Stomach smooth muscle (tissue), 2 donors: ENCODE data around the gene SOX10.
"Not testable (repeated sequence)": the region's sequence is repeated elsewhere in the genome, so short reads cannot be mapped to it uniquely, and the experiment has no call there.

Experiments used
- H3K27ac ChIP-seq: one replicate; pipeline ENCODE4 v1.7.0; 2013; ENCODE audit warnings: mild to moderate bottlenecking, low read length, inconsistent platforms
- H3K27me3 ChIP-seq, 2 donors: one replicate each; pipeline ENCODE4 v1.7.0; 2013; ENCODE audit warnings: low read length in 2 of 2; ENCODE audit not compliant: insufficient read depth in 2 of 2, control insufficient read depth in 1 of 2
- H3K36me3 ChIP-seq, 2 donors: one replicate each; pipeline ENCODE4 v1.7.0; 2013; ENCODE audit warnings: low read length in 2 of 2; ENCODE audit not compliant: control insufficient read depth in 2 of 2, insufficient read depth in 2 of 2
- H3K4me1 ChIP-seq: one replicate; pipeline ENCODE4 v1.7.0; 2013; ENCODE audit warnings: low read length; ENCODE audit not compliant: control insufficient read depth, insufficient read depth
- H3K4me3 ChIP-seq, 2 donors: one replicate each; pipeline ENCODE4 v1.7.0; 2013; ENCODE audit warnings: low read length in 2 of 2
- H3K9ac ChIP-seq, 2 donors: one replicate each; pipeline ENCODE4 v1.7.0; 2013; ENCODE audit warnings: low read length in 2 of 2, mild to moderate bottlenecking in 1 of 2
- H3K9me3 ChIP-seq, 2 donors: one replicate each; pipeline ENCODE4 v1.7.0; 2013; ENCODE audit warnings: low read length in 2 of 2; ENCODE audit not compliant: control insufficient read depth in 2 of 2
- donor health status: healthy.
- donor health status: Pancreatic carcinoma.

The SOX10 gene

DNA sequence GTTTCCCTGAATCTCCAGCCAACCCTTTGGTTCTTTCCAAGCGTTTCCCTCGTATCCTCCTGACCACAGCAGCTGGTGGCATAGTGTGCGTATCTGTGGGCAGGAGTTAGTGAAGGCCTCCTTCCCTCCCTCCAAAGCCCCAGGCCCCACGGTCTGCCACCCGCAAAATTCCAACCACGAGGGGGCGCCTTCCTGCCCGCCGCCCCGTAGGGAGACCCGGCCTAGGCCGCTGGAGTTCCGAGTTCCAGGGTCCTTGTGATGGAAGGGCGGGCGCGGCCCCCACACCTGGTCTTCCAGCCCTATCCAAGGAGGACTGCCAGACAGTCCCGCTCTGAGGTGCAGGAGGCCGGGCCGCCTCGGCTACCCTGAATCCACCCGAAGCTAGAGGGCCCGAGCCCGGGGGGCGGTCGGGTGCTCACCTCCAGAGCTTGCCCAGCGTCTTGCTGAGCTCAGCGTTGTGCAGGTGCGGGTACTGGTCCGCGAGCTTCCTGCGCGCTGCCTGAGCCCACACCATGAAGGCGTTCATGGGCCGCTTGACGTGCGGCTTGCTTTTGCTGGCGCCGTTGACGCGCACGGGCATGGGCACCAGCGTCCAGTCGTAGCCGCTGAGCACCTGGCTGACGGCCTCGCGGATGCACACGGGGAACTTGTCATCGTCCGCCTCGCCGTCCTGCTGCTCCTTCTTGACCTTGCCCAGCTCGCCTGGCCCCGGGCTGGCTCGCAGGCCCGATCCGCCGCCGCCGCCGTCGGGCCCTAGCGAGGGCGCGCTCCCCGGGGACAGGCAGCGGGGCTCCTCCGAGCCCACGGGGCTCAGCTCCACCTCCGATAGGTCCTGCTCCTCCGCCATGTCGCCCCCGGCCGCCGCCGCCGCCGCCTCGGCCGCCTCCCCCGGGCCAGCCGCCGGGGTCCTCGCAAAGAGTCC is 1.2 kb downstream of the SOX10 start:
- Histone ChIP-seq H3K4me3 (peak overlapping the region in 1 of 2 donors; percentile 40), H3K27ac (no peak overlapping the region)

DNA sequence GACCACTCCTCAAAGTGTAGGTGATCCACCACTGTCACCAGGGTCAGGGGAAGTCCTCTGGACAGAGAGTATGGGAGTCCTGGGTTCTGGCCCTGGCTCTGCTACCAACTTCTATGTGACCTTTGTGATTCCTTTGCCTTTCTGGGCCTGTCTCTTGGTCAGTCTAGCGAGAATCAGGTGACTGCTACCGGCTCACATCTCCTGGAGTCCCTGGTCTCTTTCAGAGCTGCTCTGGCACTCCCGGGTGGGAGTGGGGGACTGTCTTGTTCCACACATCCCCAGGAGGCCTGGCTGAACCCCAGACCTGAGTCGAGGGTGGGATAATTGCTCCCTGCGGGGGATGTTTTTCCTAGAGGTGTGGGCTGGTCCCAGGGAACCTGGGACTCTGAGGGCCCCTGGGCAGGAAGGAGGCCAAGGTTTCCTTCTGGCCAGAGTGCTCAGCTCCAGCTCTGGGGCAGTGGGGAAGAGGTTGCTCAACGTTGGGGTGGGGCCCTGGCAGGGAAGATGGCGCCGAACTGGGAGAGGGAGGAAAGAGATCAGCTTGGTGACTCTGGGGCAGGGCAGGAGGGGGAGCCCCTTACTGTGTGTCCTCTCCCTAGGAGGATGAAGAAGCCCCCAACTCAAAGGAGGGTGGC is 2.1 kb downstream of the SOX10 start:
- no peak overlapping the region for H3K27ac ChIP-seq

More for the DNA sequence above, 1.2 kb downstream of the SOX10 start:
- Histone ChIP-seq H3K9me3 (no peaks in the 10 kb centered on the region), H3K27me3 (no peaks in the 10 kb centered on the region), H3K36me3 (no peaks in the 10 kb centered on the region), H3K4me1 (no peaks in the 10 kb centered on the region), H3K9ac (no peak overlapping the region)

DNA sequence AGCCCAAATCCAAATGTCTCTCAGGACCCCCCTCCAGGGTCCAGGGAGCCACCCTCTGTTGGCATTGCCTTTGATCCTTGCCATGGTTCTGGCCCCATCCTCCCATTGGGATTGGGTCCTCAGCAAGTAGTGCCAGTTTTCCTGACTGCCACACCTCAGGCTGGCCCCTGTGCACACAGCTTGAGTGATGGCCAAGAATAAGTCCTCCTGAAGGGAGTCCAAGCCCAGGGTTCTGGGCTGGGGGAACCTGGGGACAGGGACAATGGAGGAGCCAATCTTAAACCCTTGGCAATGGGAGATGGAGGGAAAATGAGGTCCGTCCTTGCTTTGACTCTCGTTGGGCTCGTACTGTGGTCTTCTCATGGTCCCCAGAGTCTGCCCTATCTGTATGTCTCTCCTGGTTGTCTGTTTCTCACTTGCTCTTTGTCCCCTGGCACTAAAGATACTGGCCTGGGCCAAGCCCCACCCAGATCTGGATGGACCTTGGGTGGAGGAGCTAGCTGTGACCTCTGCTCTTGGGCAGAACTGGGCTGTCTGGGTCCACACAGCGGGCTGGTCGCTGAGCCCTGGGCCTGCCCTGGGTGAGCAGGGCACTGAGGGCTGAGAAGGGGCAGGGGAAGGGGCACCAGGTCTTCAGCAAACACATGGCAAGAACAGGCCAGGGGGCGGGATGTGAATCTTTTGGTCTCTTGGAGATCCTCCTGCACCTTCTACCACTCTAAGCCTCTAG is 2.9 kb downstream of the SOX10 start:
- H3K4me3 ChIP-seq: peak overlapping the region in 1 of 2 donors; percentile 35
- no peaks in the 10 kb centered on the region for H3K9me3 ChIP-seq
- no peak overlapping the region for H3K27ac ChIP-seq
- no peaks in the 10 kb centered on the region for H3K36me3 ChIP-seq
- no peaks in the 10 kb centered on the region for H3K27me3 ChIP-seq
- no peaks in the 10 kb centered on the region for H3K4me1 ChIP-seq
- H3K9ac ChIP-seq: no peak overlapping the region

More for the DNA sequence above, 2.1 kb downstream of the SOX10 start:
- Histone ChIP-seq H3K4me3 (peak overlapping the region; percentile 35 to 42), H3K36me3 (no peaks in the 10 kb centered on the region), H3K27me3 (no peaks in the 10 kb centered on the region), H3K9me3 (no peaks in the 10 kb centered on the region), H3K9ac (no peak overlapping the region), H3K4me1 (no peaks in the 10 kb centered on the region)

DNA sequence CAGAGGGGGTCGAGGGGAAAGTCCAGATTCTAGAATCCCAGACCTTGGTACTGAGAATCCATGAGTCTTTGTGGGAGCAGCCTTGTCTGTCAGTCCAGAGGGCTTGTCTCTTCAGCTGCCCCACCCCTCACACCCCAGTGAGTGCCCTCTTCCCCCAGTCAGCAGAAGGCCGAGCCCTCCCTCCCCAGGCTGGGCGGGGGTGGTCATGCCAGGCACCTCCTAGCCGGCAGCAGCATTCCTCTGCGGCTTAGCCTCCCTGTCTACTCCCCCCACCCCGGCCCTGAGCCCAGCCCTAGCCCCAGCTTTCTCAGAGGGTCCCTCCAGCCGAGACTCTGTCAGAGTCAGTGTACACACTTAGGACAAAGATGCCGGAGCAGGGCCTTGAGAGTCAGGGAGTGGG is 4.6 kb downstream of the SOX10 start:
- Histone ChIP-seq H3K36me3 (peaks cover 0 to 8% of the 10 kb centered on the region in 2 donors), H3K9me3 (no peaks in the 10 kb centered on the region), H3K4me1 (peaks cover 2% of the 10 kb centered on the region), H3K27ac (no peak overlapping the region), H3K4me3 (no peak overlapping the region), H3K9ac (no peak overlapping the region), H3K27me3 (no peaks in the 10 kb centered on the region)

DNA sequence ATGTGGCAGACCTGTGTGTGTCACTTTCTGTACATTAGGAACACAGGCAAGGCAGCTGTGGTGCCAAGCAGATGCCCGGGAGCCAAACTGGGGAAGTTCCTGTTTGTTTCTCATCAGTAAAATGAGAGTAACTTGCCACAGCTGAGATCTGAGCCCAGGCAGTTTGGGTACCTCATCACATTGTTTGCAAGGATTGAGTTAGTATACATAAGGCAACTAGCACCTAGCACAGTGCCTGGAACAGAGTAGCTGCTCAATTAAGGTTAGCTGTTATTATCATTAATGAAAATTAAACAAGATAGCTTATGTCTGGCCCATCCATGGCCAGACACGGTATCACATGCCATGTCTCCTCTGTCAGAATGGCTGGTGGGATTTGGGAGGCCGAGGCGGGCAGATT is 7.8 kb downstream of the SOX10 start:
- H3K4me1 ChIP-seq: peaks cover 2% of the 10 kb centered on the region
- H3K36me3 ChIP-seq: peaks cover 0 to 8% of the 10 kb centered on the region in 2 donors
- no peak overlapping the region for H3K27ac ChIP-seq
- no peak overlapping the region for H3K4me3 ChIP-seq
- no peaks in the 10 kb centered on the region for H3K27me3 ChIP-seq
- no peak overlapping the region for H3K9ac ChIP-seq
- no peaks in the 10 kb centered on the region for H3K9me3 ChIP-seq

DNA sequence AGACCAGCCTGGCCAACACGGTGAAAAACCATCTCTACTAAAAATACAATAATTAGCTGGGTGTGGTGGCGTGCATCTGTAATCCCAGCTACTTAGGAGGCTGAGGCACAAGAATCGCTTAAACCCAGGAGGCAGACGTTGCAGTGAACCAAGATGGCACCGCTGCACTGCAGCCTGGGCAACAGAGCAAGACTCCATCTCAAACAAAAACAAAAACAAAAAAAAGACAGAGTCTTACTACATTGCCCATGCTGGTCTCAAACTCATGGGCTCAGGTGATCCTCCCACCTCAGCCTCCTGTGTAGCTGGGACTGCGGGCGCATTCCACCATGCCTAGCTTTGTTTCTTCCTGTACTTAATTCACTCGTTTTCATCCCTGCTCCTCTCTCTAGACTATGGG is 8.3 kb downstream of the SOX10 start:
- H3K4me1 ChIP-seq: not testable (repeated sequence)

DNA sequence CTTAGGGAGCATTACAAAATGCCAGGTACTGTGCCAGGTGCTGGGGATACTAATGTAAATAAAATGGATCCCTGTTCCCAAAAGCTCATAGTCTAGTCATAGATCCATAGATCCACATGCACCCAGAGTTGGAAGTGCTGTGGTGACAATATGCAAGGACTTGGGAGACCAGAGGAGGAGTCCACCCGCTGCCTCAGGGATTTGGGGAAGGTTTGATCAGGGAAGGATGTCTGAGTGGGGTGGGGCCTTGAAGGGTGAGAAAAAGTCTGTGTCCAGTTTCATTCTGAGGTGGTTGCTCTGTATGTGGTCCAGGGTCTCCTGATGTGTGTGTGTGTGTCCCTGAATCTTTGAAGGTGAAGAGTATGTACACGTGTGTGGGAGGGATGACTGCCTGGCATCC is 9.2 kb downstream of the SOX10 start:
- H3K36me3 ChIP-seq: peaks cover 0 to 8% of the 10 kb centered on the region in 2 donors
- no peaks in the 10 kb centered on the region for H3K9me3 ChIP-seq
- H3K27ac ChIP-seq: no peak overlapping the region
- no peak overlapping the region for H3K9ac ChIP-seq
- no peak overlapping the region for H3K4me3 ChIP-seq
- H3K4me1 ChIP-seq: peaks cover 2% of the 10 kb centered on the region
- no peaks in the 10 kb centered on the region for H3K27me3 ChIP-seq

More for the DNA sequence above, 8.3 kb downstream of the SOX10 start:
- H3K36me3 ChIP-seq, H3K9ac ChIP-seq, H3K27me3 ChIP-seq, H3K4me3 ChIP-seq, H3K27ac ChIP-seq, H3K9me3 ChIP-seq: not testable (repeated sequence)

DNA sequence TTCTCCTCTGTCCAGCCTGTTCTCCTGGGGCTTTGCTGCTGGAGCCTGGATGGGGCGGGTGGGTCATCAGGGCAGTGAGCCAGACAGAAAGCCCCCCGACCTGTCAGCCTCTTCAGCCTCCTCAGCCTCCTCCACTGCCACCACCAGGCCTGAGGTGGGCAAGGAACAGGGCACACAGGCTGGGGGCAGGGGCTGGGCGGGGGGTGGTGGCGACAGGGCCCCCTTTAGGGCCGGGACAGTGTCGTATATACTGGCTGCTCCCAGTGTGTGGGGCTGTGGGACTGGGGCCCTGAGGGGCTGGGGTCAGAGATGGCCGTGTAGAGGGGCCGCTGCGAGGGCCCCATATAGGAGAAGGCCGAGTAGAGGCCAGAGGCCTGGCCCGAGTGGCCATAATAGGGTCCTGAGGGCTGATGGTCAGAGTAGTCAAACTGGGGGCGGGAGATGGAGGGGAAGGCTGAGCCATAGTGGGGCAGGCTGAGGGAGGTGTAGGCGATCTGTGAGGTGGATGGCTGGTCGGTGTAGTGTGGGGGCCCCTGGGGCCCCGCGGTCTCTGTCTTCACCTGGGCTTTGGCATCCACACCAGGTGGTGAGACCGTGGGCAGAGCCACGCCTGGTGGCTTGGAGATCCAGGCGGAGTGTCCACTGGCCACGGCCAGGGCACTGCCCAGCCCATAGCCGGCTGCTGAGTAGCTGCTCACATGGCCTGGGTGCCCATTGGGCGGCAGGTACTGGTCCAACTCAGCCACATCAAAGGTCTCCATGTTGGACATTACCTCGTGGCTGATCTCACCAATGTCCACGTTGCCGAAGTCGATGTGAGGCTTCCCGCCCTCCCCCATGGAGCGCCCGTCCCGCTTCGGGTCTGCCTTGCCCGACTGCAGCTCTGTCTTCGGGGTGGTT is 10.8 kb downstream of the SOX10 start:
- Histone ChIP-seq H3K27me3 (no peaks in the 10 kb centered on the region), H3K4me3 (no peak overlapping the region), H3K4me1 (peaks cover 2% of the 10 kb centered on the region), H3K36me3 (peaks cover 3 to 11% of the 10 kb centered on the region in 2 donors), H3K9ac (no peak overlapping the region), H3K9me3 (no peaks in the 10 kb centered on the region), H3K27ac (no peak overlapping the region)

DNA sequence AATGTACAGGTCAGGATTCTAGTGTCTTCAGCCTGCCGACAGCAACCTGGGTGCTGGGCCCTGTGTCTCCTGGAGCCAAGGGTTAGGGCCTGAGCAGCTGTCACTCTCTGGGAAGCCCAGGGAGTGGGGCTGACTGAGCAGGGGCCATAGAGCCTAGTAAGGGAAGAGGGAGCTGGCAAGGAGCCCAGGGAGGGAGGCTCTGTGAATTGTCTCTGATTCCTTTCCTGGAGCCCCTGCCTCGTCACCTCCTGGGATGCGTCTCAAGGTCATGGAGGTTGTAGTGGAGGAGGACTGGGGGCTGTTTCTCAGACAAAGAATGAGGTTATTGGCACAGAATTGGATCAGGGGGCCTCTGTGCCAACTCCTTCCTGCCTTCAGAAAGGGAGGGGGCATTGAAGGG is 11.8 kb downstream of the SOX10 start:
- no peaks in the 10 kb centered on the region for H3K9me3 ChIP-seq
- no peak overlapping the region for H3K9ac ChIP-seq
- H3K27ac ChIP-seq: no peak overlapping the region
- no peak overlapping the region for H3K4me3 ChIP-seq
- no peaks in the 10 kb centered on the region for H3K27me3 ChIP-seq
- peaks cover 7 to 21% of the 10 kb centered on the region in 2 donors for H3K36me3 ChIP-seq
- peaks cover 2% of the 10 kb centered on the region for H3K4me1 ChIP-seq
